ENCODE results near the gene EXOSC3.
"Not testable (repeated sequence)": the region's sequence is repeated elsewhere in the genome, so short reads cannot be mapped to it uniquely, and the experiment has no call there.

EXOSC3 gene

GRCh38 chr9:37775216-37775919, 9.5 kb downstream of the EXOSC3 start:
- DNase-seq (ENCODE audit: low spot score): no peak

DNA sequence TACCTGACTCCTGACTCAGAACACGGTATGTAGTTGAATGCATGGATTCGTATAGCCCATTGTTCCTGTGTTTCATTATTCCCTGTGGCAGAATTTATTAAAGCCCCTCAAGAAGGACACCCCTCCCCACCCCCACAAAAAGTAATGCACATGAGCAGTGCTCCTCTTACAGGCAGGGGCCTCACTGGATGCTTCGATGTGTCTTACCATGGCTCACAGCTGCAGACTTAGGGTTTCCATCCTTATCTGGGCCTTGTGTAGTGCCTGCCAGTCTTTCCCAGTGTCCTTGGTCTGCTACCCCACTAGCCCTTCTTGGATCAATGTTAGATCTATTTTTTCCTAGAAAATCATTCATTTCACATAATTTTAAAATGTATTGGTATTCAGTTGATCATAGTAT, 14.9 kb downstream of the EXOSC3 start:
- DNase-seq (ENCODE audit: low spot score): no peak

GRCh38 chr9:37769306-37769705, 15.6 kb downstream of the EXOSC3 start:
- DNase-seq (ENCODE audit: low spot score): no peak

DNA sequence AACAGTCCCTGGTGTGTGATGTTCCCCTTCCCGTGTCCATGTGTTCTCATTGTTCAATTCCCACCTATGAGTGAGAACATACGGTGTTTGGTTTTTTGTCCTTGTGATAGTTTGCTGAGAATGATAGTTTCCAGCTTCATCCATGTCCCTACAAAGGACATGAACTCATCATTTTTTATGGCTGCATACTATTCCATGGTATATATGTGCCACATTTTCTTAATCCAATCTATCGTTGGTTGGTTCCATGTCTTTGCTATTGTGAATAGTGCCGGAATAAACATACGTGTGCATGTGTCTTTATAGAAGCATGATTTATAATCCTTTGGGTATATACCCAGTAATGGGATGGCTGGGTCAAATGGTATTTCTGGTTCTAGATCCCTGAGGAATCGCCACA, 19.6 kb downstream of the EXOSC3 start:
- DNase-seq (ENCODE audit: low spot score): not testable (repeated sequence)

GRCh38 chr9:37761511-37761910, 23.4 kb downstream of the EXOSC3 start:
- no peak for DNase-seq (ENCODE audit: low spot score)

GRCh38 chr9:37760416-37761161, 24.3 kb downstream of the EXOSC3 start:
- DNase-seq (ENCODE audit: low spot score): no peak

GRCh38 chr9:37758747-37759146, 26.1 kb downstream of the EXOSC3 start:
- no peak for DNase-seq (ENCODE audit: low spot score)

DNA sequence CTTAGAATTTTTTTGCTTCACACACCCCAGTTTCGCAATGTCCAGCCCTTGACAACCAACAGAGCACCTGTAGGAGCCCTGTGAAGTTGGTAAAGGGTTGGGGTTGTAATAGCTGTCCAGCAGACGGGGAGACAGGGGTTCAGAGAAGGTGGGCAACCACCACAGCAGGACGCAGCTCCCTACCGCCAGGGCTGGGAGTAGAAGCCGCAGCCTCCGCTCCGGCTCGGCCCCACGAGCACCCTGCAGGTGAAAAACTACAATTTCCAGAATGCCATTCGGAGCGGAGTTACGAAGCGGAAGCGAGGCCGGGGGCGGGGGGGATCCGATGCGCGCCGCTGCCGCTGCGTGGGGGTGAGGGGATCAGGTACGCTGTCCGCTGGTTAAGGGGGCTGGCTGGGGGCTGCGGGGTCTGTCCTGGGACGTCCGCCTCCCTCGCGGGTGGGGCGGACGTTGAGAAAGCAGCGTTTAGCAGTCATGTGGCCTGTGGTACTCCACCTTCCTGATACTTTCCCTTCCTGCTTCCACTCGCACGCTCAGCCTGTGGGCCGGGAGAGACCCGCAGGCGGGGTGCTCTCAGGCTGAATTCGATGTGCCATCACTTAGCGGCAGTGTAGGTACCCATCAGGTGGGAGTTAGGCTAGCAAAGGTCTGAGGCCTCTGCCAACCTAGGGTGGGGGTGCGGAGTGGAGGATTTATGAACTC, 31.2 kb downstream of the EXOSC3 start, which contains the start of gene TRMT10B:
TSS of gene TRMT10B (plus strand) at position 317 of the 702 bp plus-strand sequence. CDS start 8,127 bp downstream, outside the sequence.
- peak; percentile 63 for DNase-seq (ENCODE audit: low spot score)

GRCh38 chr9:37752642-37753488, 32.0 kb downstream of the EXOSC3 start:
- DNase-seq (ENCODE audit: low spot score): no peak

DNA sequence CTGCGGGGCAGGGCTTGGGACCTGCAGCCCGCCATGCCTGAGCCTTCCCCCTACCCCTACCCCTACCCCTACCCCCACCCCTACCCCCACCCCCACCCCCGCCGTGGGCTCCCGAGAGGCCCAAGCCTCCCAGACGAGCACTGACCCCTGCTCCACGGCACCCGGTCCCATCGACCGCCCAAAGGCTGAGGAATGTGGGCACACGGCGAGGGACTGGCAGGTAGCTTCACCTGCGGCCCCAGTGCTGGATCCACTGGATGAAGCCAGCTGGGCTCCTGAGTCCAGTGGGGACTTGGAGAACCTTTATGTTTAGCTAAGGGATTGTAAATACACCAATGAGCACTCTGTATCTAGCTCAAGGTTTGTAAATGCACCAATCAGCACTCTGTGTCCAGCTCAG, 32.8 kb downstream of the EXOSC3 start:
- not testable (repeated sequence) for DNase-seq (ENCODE audit: low spot score)

DNA sequence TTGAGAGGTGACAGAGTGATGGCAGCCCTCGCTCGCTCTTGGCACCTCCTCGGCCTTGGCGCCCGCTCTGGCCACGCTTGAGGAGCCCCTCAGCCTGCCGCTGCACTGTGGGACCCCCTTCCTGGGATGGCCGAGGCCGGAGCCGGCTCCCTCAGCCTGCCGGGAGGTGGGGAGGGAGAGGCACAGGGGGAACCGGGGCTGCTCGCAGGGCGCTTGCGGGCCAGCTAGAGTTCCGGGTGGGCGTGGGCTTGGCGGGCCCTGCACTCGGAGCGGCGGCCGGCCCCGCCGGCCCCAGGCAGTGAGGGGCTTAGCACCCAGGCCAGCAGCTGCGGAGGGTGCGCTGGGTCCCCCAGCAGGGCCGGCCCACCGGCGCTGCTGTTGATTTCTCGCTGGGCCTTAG, 33.2 kb downstream of the EXOSC3 start:
- not testable (repeated sequence) for DNase-seq (ENCODE audit: low spot score)

GRCh38 chr9:37751186-37751585, 33.7 kb downstream of the EXOSC3 start:
- no peak for DNase-seq (ENCODE audit: low spot score)

DNA sequence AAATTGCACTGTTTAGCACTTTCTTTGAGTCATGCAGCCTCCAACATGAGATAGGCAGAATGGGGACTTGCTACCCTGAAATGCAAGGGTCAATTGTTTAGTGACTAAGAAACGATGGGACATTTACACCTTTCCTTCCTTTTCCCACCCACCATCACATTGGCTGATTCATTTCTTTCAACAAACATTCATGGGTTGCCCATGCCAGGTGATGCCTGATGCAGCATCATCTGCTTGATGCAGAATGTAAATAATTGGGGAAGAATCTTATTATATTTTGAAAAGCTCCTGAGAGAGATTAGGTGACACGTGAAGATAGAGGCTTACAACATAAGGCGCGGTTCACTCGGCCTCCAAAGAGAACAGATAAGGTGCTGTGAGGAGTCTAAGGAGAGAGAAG, 35.7 kb downstream of the EXOSC3 start:
- DNase-seq (ENCODE audit: low spot score): no peak

- peak; percentile 61 for DNase-seq (ENCODE audit: low spot score)
Measured at GRCh38 chr9:37747271-37747753, 37.6 kb downstream of the EXOSC3 start.

DNA sequence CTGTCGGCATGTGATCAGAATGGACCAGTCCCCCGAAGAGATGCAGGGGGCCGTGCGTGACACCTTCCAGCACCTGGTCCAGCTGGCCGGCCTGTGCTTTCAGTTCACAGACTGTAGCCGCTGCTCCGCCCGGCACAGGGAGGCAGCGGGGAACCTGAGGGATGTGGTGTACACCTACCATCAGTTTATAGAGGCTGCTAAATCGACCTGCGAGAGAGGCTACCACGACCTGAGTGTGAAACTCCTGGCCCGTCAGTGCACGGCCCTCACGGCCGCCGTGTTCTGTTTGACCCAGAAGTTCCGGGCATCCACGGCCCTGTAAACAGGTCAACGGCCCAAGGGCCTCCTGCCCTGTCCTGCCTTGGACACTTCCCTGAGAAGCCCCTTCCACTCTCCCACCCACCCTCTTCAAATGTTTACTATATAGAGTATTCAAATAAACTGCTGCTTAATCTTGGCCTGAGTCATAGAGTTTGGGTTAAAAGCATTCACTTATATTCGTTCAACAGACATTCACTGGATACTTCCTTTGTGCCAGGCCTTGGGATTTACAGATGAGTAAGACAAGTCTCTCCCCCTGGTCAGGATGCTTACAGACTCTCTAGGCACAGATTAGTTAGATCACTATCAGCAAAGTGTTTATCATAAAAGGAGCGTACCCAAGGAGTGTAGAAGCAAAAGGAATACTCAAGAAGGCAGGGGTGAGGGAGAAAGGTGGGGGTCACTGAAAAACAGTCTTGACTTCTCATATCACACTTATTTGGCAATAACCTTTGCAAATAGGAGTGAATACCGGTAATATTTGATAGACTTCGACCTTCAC, 38.2 kb downstream of the EXOSC3 start:
- DNase-seq (ENCODE audit: low spot score): no peak

GRCh38 chr9:37745970-37746369, 38.9 kb downstream of the EXOSC3 start:
- no peak for DNase-seq (ENCODE audit: low spot score)

DNA sequence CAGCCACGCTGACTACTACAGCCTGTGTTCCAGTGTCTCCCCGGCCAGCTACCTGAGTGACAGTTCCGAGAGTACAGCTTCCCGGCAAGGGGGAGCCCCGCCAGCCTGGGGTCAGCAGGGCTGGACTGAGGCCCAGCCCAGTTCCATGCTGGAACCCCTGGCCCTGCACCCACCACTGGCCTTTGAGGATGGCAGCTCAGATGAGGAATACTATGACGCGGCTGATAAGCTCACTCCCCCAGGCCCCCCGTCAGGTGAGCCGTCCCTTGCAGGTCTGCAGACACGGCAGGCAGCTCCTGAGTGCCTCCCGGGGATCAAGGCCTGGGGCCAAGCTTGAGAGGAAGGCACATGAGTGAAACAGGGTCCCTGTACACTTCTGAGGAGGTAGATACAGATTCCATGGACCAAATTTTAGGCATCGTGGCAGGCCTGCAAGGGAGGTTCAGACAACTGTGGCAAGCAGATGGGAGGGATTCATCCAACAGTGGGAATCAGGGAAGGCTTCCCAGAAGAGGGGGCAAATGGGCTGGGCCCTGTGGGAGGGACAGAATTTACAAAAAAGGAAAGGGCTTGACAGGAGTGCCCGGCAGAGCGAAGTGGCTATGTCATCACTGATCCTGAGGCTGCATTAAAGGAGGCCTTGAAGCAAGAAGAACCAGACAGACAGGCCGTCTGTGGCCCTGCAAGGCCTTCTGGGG, 44.1 kb downstream of the EXOSC3 start:
- no peak for DNase-seq (ENCODE audit: low spot score)

DNA sequence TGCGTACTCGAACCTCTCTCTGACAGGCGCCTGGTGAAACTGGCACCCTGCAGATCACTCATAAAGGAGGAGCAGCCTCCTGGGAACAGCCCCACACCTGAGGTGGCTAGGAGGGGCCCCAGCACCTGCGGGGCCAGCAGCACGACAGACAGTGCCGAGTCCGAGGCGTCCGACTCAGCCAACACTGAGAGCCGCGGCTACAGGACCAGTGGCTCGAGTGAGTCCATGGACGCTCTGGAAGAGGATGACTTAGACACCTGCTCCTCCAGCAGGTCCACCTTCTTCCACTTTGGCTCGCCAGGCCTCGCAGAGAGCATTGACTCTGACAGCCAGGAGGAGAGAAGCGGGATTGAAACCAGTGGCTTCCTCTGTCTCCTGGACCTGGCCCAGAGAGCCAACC, 44.7 kb downstream of the EXOSC3 start:
- DNase-seq (ENCODE audit: low spot score): no peak

GRCh38 chr9:37739222-37739621, 45.6 kb downstream of the EXOSC3 start:
- DNase-seq (ENCODE audit: low spot score): no peak

DNA sequence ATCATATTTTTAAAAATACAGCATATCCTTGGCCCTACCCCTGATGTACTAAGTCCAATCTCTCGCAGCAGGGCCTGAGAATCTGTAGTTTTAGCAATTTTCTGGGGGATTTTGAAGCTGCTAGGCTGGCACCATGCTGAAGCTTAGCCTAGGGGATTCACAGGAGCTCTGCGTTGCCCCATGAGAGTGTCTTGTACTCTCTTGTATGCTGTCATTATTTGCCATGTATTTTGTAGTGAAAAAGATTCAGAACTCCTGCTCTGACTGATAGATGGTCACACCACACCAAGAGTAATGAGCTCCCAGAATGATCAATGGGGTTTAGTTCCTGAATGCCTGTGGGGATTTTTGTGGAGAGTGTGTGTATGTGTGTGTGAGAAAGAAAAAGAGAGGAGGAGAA, 51.9 kb downstream of the EXOSC3 start:
- no peak for DNase-seq (ENCODE audit: low spot score)

Data from CD4-positive, alpha-beta T cell treated with Interleukin-15 for 4 hours (primary cell).